Neural cell (in vitro differentiated cells): ENCODE measurements around the gene NMRK2. TPM values are rescaled to one million over a fixed set of nuclear protein-coding genes. Genes with fewer than 3 reads are reported as not detected.

Experiments
- H2AFZ ChIP-seq: fragments of 200-600, 300-800 bp; sonication (generic), shearing (Covaris generic); 2 replicates; pipeline ENCODE4 v1.6.0; 2014; ENCODE audit warnings: low read depth, mild to moderate bottlenecking, antibody characterized with exemption, low read length, moderate library complexity
- H3F3A ChIP-seq: fragments of 200-600 bp; shearing (Covaris generic); 2 replicates; pipeline ENCODE4 v1.6.1; 2016; ENCODE audit warnings: mild to moderate bottlenecking, moderate library complexity, mixed read lengths, antibody characterized with exemption, low read length; ENCODE audit not compliant: insufficient read depth, poor library complexity, severe bottlenecking
- H3K27ac ChIP-seq: fragments of 200-600, 300-800 bp; sonication (generic), shearing (Covaris generic); 2 replicates; pipeline ENCODE4 v1.5.1; 2014; ENCODE audit warnings: mild to moderate bottlenecking, low read length, moderate library complexity
- H3K27me3 ChIP-seq: fragments of 300-800, 200-600 bp; sonication (generic), shearing (Covaris generic); 2 replicates; pipeline ENCODE4 v1.6.0; 2014; ENCODE audit warnings: mild to moderate bottlenecking, low read depth, low read length, moderate library complexity; ENCODE audit not compliant: insufficient read depth
- H3K36me3 ChIP-seq: fragments of 300-800, 200-600 bp; sonication (generic), shearing (Covaris generic); 2 replicates; pipeline ENCODE4 v1.5.1; 2014; ENCODE audit warnings: mild to moderate bottlenecking, antibody characterized with exemption, low read length, moderate library complexity; ENCODE audit not compliant: insufficient read depth
- H3K4me2 ChIP-seq: fragments of 300-800, 200-600 bp; sonication (generic), shearing (Covaris generic); 2 replicates; pipeline ENCODE4 v1.6.0; 2014; ENCODE audit warnings: mild to moderate bottlenecking, low read length
- H3K4me3 ChIP-seq: fragments of 300-800, 200-600 bp; sonication (generic), shearing (Covaris generic); 2 replicates; pipeline ENCODE4 v1.5.1; 2014; ENCODE audit warnings: mild to moderate bottlenecking, low read length, moderate library complexity
- H3K79me2 ChIP-seq: fragments of 200-600 bp; shearing (Covaris generic); replicated peaks from 2 replicates; pipeline ENCODE4 v1.6.0; 2014; ENCODE audit warnings: mild to moderate bottlenecking, low read length, moderate library complexity; ENCODE audit not compliant: insufficient read depth
- H3K9ac ChIP-seq: fragments of 300-800, 200-600 bp; sonication (generic), shearing (Covaris generic); 2 replicates; pipeline ENCODE4 v1.6.1; 2016; ENCODE audit warnings: mild to moderate bottlenecking, low read length, mixed read lengths
- H3K9me2 ChIP-seq: fragments of 200-600 bp; shearing (Covaris generic); 2 replicates; pipeline ENCODE4 v1.6.1; 2016; ENCODE audit warnings: mild to moderate bottlenecking, low read length, mixed read lengths; ENCODE audit not compliant: insufficient read depth
- H3K9me3 ChIP-seq: fragments of 200-600, 300-800 bp; sonication (generic), shearing (Covaris generic); 2 replicates; pipeline ENCODE4 v1.6.1; 2016; ENCODE audit warnings: mild to moderate bottlenecking, mixed run types, low read length, moderate library complexity, mixed read lengths
- H4K20me1 ChIP-seq: fragments of 200-600 bp; shearing (Covaris generic); 2 replicates; pipeline ENCODE4 v1.6.1; 2016; ENCODE audit warnings: mild to moderate bottlenecking, mixed run types; ENCODE audit not compliant: insufficient read depth
- CTCF ChIP-seq: fragments of 450-650 bp; IDR thresholded peaks from 2 replicates; pipeline ENCODE4 v1.5.1; 2014; ENCODE audit warnings: antibody characterized with exemption, mild to moderate bottlenecking, moderate library complexity; ENCODE audit not compliant: poor library complexity, severe bottlenecking
- EP300 ChIP-seq: fragments of 450-650 bp; conservative IDR thresholded peaks from 2 replicates; pipeline ENCODE4 v1.6.1; 2014; ENCODE audit warnings: antibody characterized with exemption, mild to moderate bottlenecking, moderate library complexity; ENCODE audit not compliant: poor library complexity, severe bottlenecking
- EZH2 ChIP-seq: fragments of 200-600, 300-800 bp; shearing (Covaris generic), sonication (generic); IDR thresholded peaks from 2 replicates; pipeline ENCODE4 v1.6.1; 2014; ENCODE audit warnings: antibody characterized with exemption, low read length, borderline replicate concordance, mild to moderate bottlenecking; ENCODE audit not compliant: insufficient read depth, poor library complexity, severe bottlenecking
- MXI1 ChIP-seq: fragments of 450-650 bp; conservative IDR thresholded peaks from 2 replicates; pipeline ENCODE4 v1.6.1; 2014; ENCODE audit warnings: antibody characterized with exemption, mild to moderate bottlenecking; ENCODE audit not compliant: poor library complexity, severe bottlenecking
- POLR2AphosphoS5 ChIP-seq: IDR thresholded peaks from 2 replicates; pipeline ENCODE4 v1.6.1; 2012
- RAD21 ChIP-seq: fragments of 450-650 bp; conservative IDR thresholded peaks from 2 replicates; pipeline ENCODE4 v1.6.1; 2014; ENCODE audit warnings: antibody characterized with exemption, mild to moderate bottlenecking, moderate library complexity
- REST ChIP-seq: IDR thresholded peaks from 2 replicates; pipeline ENCODE4 v1.6.1; 2012; ENCODE audit warnings: borderline replicate concordance
- SMC3 ChIP-seq: fragments of 450-650 bp; conservative IDR thresholded peaks from 2 replicates; pipeline ENCODE4 v1.6.1; 2014; ENCODE audit warnings: antibody characterized with exemption, mild to moderate bottlenecking, moderate library complexity; ENCODE audit not compliant: poor library complexity
- TAF1 ChIP-seq: IDR thresholded peaks from 2 replicates; pipeline ENCODE4 v1.6.1; 2012; ENCODE audit warnings: low read depth
- polyA plus RNA-seq: library from polyadenylated mRNA; depleted of rRNA; stranded (reverse); fragments of >200 nt; gene quantifications from 2 replicates; pipeline ENCODE4 v1.2.3, GENCODE V29; 2014

Gene NMRK2
- polyA plus RNA-seq, 1 donor from 2014 or later: not detected

GRCh38 chr19:3981373-3981735 is 48.5 kb downstream of the NMRK2 start:
- Histone ChIP-seq H3F3A (peaks cover 3% of the 10 kb centered on the region), H3K4me3 (no peak overlapping the region), H4K20me1 (peaks cover 56% of the 10 kb centered on the region), H3K4me2 (no peak overlapping the region), H3K9me3 (no peaks in the 10 kb centered on the region), H3K27me3 (no peaks in the 10 kb centered on the region), H2AFZ (no peak overlapping the region), H3K9ac (no peak overlapping the region), H3K9me2 (no peaks in the 10 kb centered on the region), H3K79me2 (peaks cover 23% of the 10 kb centered on the region), H3K36me3 (no peaks in the 10 kb centered on the region), H3K27ac (no peak overlapping the region)
- TF ChIP-seq CTCF: no peak
- no peak for TF ChIP-seq MXI1
- TF ChIP-seq POLR2AphosphoS5: no peak
- no peak for TF ChIP-seq REST
- TF ChIP-seq EZH2: no peak
- no peak for TF ChIP-seq SMC3
- no peak for TF ChIP-seq EP300
- TF ChIP-seq RAD21: no peak
- no peak for TF ChIP-seq TAF1

- H3K9ac ChIP-seq: no peak overlapping the region
- no peaks in the 10 kb centered on the region for H3K9me3 ChIP-seq
- H3K27me3 ChIP-seq: no peaks in the 10 kb centered on the region
- peaks cover 53% of the 10 kb centered on the region for H4K20me1 ChIP-seq
- H3K27ac ChIP-seq: no peak overlapping the region
- H3K79me2 ChIP-seq: peaks cover 23% of the 10 kb centered on the region
- no peak overlapping the region for H3K4me3 ChIP-seq
- no peaks in the 10 kb centered on the region for H3K9me2 ChIP-seq
- H3K36me3 ChIP-seq: no peaks in the 10 kb centered on the region
- TF ChIP-seq REST (no peak), CTCF (no peak), SMC3 (no peak), MXI1 (no peak), EZH2 (no peak), RAD21 (no peak), POLR2AphosphoS5 (no peak), EP300 (no peak), TAF1 (no peak)
- peaks cover 3% of the 10 kb centered on the region for H3F3A ChIP-seq
- H3K4me2 ChIP-seq: no peak overlapping the region
- H2AFZ ChIP-seq: no peak overlapping the region
These were observed 49.1 kb downstream of the NMRK2 start for GRCh38 chr19:3981736-3982681.
